GM12872 (cell line): ENCODE measurements around the gene PPP1CB.

ENCODE experiments used
- TF ChIP-seq, protein P1 (sequence below): IDR thresholded peaks from 3 replicates; pipeline ENCODE4 v1.5.1; 2011; ENCODE audit warnings: low read depth, mild to moderate bottlenecking, low read length, moderate library complexity; ENCODE audit not compliant: insufficient read depth

Gene PPP1CB

DNA sequence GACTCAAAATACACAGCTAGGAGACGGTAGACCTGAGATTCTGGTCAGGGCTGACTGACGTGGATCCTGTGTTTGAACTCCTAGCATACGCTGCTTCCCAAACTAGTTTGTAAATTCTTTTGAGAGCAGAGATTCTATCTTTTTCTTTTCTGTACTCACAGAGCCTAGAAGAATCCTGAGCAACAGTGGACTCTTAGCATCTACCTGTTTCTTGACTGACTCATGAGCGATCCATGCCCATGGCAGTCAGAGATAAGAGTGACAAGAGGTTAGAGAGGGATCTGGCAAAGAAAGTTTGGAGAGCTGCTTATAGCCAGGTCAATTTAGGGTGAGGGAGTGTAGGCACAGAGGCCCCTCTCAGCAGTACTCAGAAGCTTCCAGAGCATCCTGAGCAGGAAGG is 41.1 kb upstream of the PPP1CB start:
- TF ChIP-seq, protein P1, sequence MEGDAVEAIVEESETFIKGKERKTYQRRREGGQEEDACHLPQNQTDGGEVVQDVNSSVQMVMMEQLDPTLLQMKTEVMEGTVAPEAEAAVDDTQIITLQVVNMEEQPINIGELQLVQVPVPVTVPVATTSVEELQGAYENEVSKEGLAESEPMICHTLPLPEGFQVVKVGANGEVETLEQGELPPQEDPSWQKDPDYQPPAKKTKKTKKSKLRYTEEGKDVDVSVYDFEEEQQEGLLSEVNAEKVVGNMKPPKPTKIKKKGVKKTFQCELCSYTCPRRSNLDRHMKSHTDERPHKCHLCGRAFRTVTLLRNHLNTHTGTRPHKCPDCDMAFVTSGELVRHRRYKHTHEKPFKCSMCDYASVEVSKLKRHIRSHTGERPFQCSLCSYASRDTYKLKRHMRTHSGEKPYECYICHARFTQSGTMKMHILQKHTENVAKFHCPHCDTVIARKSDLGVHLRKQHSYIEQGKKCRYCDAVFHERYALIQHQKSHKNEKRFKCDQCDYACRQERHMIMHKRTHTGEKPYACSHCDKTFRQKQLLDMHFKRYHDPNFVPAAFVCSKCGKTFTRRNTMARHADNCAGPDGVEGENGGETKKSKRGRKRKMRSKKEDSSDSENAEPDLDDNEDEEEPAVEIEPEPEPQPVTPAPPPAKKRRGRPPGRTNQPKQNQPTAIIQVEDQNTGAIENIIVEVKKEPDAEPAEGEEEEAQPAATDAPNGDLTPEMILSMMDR = no peak

DNA sequence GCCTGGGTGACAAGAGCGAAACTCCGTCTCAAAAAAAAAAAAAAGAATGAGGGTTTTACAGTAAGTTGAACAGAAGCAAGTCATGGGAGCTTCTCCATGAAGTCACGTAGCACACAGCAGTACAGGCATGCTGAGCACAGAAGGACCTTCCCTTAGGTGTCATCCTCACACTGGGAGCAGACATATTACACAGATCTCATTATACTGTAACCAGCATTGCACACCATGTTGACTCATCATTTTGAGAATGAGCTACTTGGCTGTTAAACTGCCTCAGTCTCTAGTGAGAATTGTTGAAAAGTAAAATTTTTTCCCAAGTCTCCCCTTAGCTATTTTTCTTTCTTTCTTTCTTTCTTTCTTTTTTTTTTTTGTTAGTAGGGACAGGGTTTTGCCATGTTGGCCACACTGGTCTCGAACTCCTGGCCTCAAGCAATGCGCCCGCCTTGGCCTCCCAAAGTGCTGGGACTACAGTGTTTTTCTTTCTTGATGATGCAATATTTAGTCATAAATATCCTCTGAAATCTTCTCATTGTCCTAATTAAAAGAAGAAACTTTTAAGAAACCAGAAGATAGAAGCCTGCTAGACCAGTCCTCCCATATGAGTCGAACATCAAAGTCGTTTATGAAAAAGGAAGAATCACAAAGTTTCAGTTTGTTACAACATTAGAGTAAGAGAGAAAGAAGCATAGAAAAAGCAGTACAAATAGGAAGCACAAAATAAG is 37.9 kb upstream of the PPP1CB start:
- TF ChIP-seq, protein P1 = no peak

DNA sequence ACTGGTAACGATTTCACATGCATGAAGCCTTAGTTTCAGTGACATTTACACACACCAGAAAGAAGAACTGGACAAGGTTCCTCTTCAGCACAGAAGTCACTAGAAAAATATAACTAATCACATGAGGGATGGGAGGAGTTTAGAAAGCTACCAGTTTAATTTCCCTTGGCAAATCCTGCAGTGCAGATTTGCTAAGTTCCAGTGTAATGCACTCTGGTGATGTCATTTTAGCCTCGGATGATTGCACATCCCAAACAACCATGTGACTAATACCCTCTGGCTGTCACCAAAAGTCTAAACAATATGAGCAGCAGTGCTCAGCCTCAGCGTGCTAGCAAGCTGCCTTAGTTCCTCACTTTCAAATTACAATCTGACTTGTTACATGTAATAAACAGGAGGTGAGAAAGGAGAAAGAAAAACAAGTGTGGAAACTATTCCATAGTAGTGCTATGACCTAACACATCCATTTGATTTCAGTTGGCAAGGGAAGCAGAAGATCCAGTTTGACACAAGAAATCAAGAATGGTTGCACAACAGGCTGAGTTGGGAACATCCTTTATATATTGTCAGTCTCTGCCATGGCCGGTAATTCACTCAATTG is 35.3 kb upstream of the PPP1CB start:
- TF ChIP-seq, protein P1 = no peak

DNA sequence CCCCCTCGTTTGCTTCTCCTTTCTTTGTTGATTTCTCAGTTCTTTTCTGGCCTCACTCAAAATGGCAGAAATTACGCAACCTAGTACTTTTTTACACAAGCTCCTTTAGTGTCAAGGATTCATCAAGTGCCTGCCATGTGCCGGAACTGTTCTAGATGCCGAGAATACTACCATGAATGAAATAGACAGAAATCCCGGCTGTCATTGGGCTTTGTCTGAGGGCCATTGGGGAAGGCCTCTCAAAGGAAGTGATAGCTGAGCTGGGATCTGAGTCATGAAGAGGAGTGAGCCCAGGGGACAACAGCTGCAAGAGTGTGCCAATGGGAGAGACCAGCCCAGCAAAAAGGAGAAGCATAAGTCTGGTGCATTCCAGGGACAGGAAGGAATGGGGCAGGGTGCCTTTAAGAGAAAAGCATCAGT is 34.3 kb upstream of the PPP1CB start:
- TF ChIP-seq, protein P1 = no peak

DNA sequence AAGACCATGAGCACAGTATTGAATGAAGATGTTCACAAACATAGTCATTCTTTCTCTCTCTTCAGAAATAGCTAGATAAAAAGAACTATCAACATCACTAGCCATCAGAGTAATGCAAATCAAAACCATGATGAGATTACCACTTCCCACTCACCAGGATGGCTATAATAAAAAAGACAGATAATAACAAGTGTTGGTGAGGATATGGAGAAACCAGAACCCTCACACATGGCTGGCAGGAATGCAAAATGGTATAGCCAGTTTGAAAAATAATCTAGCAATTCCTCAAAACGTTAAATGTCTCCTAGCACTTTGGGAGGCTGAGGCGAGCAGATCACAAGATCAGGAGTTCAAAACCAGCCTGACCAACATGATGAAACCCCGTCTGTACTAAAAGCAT is 31.3 kb upstream of the PPP1CB start:
- TF ChIP-seq, protein P1 = no peak

DNA sequence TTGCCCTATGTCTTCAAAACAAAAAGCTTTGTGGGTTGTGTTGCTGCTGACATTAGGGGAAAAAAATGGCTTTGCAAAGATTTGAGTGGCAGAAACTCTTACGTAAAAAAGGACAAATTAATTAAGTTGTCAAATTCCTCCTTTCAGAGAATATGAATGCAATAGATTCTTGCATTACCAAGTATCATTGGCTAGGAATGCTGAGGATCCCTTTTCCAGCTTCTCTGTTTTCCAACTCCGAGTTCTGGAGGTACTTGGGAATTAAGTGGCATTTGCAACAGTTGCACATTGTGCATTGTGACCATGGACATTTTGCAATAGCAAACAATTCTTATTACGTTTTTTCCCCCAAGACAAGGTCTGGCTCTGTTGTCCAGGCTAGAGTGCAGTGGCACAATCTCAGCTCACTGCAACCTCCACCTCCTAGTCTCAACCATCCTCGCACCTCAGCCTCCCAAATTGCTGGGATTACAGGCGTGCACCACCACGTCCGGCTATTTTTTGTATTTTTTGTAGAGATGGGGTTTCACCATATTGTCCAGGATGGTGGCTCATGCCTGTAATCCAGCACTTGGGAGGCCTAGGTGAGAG is 29.9 kb upstream of the PPP1CB start:
- TF ChIP-seq, protein P1 = no peak

DNA sequence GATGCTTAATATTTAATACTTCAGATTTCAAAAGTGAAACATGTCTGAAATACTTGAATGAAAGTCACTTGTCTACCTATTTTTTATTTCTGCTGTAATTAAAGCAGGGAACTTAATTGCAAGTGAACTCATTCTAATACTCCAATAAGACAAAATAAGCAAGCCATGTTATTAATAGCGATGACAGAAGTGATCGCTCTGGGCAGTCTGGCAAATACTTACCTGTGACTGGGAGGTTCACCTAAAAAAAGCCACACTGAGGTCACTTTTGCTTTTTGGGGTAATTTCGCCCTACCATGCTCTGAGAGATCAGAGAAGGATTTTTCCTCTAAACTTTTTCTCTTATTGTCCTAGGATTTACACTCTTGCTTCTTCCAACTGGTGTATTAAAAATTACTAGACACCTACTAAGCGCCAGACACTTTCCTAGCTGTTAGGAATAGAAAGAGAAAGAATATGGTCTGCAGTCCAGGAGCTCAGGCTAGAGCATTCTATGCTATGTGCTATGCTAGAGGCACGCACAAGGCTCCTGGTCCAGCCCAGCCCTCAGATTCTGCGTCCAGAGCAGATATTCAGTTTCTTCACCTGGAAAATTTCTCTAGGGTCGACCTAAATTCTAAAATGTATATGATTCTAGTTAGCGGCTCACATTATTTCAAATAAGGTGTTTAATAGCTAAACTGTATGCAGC is 26.5 kb upstream of the PPP1CB start:
- TF ChIP-seq, protein P1 = no peak
